HG02588 (cell line): Measurements from ENCODE around the gene PSRC1.
"Not testable (repeated sequence)": the region's sequence is repeated elsewhere in the genome, so short reads cannot be mapped to it uniquely, and the experiment has no call there.

Source experiments
- ATAC-seq: cut with Tn5 transposase; IDR thresholded peaks from one replicate; pipeline ENCODE4 v1.9.1; 2021; ENCODE audit warnings: mild to moderate bottlenecking, moderate library complexity; ENCODE audit not compliant: unreplicated experiment

PSRC1 gene

DNA sequence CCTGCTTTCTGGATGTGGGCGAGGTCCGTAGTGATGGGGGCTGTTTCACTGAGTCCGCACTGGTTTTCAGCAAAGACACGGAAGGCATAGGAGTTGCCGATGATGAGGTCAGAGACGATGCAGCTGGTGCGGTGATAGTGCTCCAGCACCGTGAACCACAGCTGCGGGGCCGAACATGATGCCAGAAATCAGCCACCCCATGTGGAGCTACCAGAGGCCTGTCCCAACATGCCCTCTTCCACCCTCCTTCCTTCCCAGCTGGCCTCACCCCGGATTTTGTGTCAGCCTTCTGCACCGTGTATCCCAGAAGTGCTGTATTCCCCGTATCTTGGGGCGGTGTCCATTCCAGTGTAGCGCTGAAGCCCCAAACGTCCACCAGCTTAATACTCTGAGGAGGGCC is 13.8 kb upstream of the PSRC1 start:
- no peak for ATAC-seq

DNA sequence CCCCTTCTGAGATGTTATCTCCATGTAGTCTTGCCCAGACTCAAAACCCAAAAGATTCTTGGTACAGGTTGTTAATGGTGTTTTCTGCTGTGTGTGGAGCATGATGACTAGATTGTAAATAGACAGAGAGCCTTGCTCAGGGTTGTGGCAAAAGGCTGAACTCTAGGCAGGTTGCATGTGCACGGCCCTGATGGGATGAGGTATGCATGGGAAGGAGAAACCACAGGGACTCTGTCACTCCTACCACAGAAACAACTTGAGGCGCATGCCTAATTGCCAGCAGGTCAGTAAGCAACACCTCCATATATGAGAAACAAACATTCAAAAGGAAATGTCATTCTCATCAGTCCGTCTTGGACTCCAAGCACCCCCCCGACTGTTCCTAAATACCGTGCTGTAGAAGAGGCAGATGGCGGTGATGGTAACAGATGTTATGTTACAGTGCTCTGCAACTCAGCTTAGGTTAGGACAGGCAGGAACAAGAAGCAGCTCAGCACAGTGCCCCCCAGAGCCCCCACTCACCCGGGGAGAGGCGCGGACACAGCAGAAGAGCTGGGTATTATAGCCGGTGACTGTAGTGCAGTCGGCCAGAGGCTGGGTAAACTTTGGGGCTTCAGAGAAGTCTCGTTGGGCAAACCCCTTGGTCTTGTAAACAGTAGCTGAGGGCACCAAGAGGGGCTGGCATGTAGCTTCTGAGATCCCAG is 12.9 kb upstream of the PSRC1 start:
- no peak for ATAC-seq

DNA sequence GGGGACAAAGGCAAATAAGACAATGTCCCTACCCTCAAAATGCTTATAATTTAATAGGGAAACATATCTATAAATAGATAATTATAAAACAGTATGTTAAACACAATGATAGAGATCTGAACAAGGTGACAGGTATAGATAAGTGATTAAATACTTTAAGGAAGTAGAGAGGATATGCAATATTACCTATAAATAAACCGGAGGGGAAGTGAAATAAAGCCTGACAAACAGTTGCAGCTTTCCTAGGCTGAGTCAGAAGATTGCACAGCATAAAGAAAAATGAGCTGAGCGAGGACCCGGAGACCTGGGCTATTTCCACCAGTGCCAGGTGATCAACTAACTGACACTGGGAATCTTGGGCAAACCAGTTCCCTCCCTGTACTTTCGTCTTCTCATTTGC is 11.5 kb upstream of the PSRC1 start:
- no peak for ATAC-seq

DNA sequence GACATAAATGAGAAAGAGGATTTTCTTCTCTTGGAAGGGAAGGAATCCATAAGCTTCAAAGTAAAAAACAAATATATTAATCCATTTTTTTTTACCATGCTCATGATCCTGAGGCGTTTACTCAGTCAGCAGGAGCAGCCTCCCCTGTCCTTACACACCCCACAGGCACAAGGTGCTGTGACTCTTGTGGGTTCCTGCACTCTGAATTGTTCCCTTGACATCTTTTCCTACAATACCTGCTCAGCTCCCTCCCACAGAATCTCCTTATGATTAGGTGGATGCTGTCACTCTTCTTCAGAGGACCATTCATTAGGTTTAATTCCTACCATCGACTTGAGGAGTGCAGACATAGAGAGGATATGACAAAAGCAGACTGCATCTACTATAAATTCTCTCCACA is 10.1 kb upstream of the PSRC1 start:
- ATAC-seq = no peak

DNA sequence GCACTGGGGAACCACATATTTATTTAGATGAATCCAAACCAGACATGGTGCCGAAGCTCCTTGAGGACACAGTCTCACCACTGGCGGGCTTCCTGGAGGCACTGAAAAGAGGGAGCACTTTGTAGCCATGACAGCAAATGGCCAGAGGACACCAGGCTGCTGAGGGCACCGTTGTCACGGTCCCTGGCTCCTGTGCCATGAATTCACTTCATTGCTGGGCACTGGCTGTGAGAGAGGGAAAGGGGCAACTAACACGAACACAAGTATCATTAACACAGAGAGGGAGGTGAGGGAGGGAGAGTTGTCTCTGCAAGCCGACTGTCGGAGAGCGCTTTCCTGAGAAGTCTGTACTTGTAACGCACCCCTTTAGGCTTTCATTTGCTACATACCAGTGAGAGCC is 9.4 kb upstream of the PSRC1 start:
- ATAC-seq = no peak

DNA sequence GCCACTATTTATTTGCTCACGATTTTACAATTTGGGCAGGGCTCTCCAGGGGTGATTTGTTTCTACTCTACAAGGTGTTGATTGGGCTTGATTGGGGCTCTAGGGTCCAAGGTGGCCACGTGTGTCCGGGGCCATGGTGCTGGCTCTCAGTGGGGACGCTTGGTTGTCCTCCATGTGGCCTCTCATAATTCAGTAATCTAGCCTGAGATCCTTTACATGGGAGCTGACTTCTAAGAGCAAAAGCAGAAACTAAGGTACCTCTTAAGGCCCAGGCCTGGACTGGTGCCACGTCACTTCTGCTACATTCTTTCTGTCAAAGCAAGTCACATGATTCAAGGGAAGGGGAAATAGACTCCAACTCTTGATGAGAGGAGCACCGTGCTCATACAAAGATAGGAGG is 8.1 kb upstream of the PSRC1 start:
- ATAC-seq = no peak

DNA sequence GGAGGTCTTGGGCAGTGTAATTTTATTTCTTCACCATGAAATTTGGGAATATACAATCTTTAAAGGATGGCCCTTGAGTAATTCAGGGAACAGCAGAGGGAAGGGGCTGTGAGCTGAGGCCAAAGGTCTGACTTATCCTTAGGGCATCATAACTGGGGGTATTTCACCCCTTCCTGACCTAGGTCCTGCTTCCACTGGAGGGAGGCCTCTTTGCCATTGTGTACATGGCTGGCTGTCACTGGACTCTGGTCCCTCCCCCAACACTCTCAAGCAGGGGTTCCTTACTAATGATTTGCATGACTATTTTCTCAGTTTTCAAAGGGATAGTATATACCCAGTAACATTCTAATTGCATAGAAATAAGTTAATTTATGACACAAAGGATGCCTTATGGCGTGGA is 7.2 kb upstream of the PSRC1 start:
- no peak for ATAC-seq

DNA sequence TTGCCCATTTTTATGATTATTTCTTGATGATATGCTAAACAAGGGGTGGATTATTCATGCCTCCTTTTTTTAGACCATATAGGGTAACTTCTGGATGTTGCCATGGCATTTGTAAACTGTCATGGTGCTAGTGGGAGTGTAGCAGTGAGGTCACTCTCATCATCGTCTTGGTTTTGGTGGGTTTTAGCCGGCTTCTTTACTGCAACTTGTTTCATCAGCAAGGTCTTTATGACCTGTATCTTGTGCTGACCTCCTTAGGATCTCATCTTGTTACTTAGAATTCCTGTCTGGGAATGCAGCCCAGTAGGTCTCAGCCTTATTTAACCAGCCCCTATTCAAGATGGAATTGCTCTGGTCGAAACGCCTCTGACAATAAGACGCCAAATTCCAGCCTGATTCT is 3.8 kb upstream of the PSRC1 start:
- ATAC-seq = not testable (repeated sequence)

DNA sequence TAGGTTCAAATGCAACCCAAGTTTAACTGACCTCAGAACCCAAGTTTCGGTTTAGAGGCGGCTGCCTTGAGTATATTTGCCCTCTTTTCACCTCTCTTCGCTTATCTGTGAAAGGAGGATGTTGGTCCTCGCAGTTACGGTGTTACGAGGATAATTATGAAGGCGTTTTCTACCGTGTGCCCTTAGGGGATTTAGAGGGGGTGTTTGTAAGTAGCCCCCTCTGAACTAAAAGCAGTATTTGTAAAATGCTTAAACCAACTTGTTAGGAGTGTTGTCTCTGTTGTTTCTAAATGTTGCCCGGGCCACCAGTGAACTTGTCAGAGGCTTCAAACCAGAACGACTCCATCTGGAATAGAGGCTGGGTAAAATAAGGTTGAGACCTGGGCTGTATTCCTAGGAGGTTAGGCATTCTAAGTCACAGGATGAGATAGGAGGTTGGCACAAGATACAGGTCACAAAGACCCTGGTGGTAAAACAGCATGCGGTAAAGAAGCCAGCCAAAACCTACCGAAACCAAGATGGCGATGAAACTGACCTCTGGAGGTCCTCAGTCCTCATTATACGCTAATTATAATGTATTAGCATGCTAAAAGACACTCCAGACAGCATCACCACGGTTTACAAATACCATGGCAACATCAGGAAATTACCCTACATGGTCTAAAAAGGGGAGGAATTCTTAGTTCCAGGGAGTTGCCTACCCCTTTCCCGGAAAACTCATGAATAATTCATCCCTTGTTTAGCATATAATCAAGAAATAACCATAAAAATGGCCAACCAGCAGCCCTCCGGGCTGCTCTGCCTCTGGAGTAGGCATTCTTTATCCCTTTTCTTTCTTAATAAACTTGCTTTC is 1.0 kb upstream of the PSRC1 start:
- peak; percentile 36 for ATAC-seq

DNA sequence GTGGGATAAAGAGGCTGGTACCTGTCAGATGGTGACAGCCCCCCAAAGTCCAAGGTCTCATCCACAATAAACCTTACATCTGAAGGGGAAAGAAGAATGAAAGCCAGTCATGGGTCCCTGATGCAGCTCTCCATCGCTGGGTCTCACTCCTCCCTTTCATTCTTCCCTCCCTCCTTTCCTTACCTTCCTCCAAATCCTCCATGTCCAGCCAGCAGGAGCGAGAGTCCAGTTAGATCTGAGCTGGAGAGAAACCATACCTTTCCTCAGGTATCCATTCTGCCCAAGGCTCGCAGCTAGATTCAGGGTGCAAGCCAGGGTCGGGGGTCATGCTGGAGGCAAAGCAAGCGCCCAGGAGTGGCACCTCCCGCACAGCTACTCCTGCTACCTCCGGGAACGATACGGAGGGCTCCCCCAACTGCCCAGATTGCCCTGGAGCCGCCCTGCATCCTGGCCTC is 421 bp downstream of the PSRC1 start:
- no peak for ATAC-seq

DNA sequence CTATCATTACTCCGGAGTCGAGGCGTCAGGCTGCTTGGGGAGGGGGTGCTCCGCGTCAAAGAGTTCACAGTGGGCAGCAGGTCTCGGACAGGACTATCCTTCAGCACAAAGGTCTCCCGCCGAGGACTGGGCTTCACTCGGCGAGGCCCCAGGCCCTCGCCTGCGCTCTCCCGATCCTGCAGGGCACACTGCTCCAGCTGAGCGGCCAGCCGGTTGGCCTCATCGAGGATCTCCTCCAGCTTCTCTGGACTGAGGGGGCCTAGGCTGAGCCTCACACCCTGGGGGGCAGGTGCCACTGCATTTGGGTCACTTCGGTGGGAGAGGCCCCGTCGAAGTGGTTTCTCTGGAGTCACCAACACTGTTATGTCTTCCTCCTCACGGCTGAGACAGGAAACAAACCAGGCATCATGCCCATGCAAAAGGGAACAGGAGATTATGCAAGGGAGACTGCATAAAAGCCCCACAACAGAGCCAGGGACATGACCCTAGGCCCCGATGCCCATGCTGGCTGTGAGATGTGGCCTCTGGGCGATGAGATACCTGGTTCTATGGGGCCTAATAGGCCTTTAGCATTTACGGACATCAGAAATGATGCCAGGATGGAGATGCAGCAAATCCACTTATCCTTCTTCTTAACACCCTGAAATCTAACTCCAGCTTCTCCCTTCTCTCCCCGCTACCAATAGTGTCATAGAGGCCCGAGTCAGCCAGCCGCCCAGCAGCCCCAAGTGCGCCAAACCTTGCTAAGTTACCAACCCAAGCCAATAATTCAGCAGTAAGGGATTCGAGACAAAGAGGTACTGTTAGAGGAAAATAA is 1.1 kb downstream of the PSRC1 start:
- no peak for ATAC-seq

DNA sequence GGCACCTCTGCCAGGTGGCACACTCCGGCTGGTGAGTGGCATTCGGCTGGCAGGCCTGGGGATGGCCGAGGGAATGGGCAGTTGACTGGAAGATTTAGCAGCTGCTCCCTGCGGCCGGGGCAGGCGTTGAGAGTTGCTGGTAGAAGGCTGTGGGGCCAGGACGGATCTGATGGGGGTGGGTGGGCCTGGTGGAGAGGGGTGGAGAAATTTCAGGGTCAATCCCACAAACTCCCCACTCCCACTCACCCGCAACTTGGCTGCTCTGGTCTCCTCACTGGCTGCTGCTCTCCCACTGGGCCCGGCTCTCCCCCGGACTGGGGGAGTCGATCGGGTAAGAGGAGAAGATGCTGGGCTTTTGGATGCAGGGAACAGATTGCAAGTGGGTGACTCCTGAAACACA is 2.1 kb downstream of the PSRC1 start:
- no peak for ATAC-seq

DNA sequence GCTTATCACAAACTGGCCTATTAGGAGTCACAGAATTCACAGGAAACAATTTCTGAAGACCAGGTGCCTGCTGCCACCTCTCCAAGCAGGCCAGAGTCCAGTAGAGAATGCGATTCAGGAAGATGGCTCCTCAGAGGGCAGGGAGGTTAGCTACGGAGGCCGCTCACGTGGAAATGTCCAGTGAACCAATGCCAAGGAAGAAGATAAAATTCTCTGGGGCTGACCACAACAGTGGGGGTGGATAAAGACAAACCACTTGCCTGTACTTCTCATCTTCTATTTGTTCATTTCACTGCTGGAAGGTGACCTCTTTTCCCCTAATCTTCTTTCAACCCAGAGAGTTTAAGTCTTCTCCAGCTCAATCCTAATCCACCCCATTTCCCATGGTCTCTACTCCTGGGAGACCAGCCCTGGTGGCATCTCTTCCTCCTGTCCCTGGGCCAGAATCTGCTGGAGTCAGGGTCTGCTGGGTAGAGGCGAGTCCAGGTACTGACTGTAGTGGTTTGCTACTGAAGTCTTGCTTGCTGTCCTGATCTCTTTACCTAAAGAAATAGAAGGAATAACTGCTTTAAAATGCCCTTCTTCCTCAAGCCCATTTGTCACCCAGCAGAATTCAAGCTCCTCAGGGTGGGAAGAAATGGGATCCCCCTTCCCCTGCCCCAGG is 3.2 kb downstream of the PSRC1 start:
- ATAC-seq = no peak

DNA sequence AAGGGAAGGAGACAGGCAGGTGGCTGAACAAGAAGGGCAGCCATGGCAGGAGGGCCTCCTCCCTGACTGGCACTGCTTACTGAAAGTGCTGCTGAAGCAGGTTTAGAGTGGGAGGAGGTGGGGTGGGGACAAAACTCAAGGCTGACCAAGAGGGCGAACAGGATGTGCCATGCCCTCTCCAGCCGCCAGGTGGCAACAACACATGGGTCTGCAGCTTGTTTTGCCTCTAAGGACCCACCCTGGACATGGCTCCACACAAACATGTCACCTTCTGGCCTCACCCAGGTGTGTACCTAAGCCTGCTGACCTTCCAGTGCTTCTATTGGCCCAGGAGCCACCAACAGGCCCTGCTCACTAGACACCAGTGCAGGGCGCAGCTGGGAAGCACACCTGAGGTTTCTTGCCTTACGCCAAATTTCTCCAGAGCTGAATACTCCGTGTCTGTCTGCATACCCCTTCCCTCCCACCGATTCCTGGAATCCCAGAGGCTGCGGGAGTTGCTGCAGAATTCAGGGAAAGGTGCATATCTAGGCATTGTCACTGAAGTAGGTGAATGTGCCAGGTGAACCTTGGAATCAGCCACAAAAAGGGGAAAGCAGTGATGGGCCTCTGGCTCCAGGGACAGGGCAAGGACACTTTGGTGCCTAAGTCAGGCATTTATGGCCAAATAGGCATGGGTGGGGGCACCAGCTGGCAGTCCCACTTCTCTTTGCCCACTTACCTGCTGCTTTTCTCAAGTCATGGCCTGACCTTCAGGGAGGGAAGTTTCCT is 5.3 kb downstream of the PSRC1 start:
- peak; percentile 76 for ATAC-seq

DNA sequence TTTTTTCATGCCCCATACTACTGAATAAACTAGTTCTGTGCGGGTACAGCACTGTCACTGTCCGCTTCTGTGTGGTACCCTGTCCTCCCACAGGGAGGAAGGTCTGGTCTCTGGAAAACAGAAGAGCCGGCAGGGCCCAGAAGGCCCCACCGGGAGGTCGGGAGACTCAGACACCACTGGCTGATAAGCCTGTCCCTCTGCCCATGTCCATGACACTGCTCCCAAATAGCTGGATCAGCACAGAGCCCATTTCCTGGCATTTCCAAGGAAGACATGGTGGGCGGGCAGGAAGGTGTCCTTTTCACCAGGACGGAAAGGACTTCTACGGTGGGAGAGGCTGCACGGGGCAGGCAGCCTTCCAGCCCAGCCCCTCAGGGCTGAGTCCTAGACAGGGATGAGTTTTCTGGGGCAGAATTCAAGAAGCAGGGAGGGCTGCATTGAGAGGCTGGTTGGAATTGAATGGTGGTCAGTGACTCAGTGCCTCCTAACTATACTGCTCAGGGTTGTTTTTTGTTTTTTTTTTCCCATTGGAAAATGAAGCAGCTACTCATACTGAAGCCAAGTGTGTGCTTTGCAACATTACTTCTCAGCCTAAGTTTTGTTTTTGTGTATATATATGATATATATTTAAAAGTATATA is 7.1 kb downstream of the PSRC1 start:
- no peak for ATAC-seq

DNA sequence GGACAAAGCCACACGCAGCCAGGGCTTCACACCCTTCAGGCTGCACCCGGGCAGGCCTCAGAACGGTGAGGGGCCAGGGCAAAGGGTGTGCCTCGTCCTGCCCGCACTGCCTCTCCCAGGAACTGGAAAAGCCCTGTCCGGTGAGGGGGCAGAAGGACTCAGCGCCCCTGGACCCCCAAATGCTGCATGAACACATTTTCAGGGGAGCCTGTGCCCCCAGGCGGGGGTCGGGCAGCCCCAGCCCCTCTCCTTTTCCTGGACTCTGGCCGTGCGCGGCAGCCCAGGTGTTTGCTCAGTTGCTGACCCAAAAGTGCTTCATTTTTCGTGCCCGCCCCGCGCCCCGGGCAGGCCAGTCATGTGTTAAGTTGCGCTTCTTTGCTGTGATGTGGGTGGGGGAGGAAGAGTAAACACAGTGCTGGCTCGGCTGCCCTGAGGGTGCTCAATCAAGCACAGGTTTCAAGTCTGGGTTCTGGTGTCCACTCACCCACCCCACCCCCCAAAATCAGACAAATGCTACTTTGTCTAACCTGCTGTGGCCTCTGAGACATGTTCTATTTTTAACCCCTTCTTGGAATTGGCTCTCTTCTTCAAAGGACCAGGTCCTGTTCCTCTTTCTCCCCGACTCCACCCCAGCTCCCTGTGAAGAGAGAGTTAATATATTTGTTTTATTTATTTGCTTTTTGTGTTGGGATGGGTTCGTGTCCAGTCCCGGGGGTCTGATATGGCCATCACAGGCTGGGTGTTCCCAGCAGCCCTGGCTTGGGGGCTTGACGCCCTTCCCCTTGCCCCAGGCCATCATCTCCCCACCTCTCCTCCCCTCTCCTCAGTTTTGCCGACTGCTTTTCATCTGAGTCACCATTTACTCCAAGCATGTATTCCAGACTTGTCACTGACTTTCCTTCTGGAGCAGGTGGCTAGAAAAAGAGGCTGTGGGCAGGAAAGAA is 8.1 kb downstream of the PSRC1 start:
- no peak for ATAC-seq

DNA sequence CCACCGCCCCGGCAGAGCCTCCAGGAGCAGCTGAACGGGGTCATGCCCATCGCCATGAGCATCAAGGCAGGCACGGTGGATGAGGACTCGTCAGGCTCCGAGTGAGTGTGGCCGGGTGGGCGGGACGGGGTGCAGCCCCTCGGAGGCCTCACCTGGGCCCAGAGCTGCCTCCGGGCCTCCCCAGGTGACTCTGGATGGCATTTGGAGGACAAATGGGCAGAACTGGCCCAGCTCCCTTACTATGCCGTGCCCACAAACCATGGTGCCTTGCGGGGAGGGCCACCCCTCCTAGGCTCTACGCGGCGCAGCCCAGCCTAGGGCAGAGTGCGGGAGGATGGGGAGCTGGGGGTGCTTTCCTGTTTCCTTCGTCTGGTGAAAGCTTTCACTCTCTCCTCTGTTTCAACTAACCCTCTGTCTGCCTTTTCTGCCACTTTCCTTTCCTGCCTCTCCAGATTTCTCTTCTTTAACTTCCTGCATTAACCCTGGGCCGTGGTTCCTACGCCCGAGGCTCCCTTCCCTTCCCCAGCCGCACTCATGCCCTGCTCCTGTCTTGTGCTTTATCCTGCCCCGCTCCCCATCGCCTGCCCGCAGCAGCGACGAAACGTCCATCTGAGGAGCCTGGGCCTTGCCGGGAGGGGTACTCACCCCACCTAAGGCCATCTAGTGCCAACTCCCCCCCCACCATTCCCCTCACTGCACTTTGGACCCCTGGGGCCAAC is 9.2 kb downstream of the PSRC1 start:
- ATAC-seq = no peak
